GM23338 (cell line): Measurements from ENCODE around the gene PHACTR1.

Source experiments
- EZH2 ChIP-seq: fragments of 200-600 bp; sonication (generic); IDR thresholded peaks from one replicate; pipeline ENCODE4 v1.8.0; 2017; ENCODE audit warnings: antibody characterized with exemption, mild to moderate bottlenecking, low read depth; ENCODE audit not compliant: unreplicated experiment
- EZH2phosphoT487 ChIP-seq: fragments of 200-600 bp; sonication (generic); IDR thresholded peaks from one replicate; pipeline ENCODE4 v1.8.1; 2018; ENCODE audit warnings: antibody characterized with exemption; ENCODE audit not compliant: unreplicated experiment
- POLR2AphosphoS5 ChIP-seq: IDR thresholded peaks from 2 replicates; pipeline ENCODE4 v1.6.1; 2016; ENCODE audit warnings: antibody characterized with exemption, low read depth
- ZNF114 ChIP-seq: fragments of 250-450 bp; sonication (Bioruptor Pico); IDR thresholded peaks from 2 replicates; pipeline ENCODE4 v1.5.0; 2020; ENCODE audit warnings: mild to moderate bottlenecking, moderate library complexity
- TF ChIP-seq, protein P1 (sequence below), 2 experiments: fragments of 200-600 bp in 1 of 2; sonication (generic) in 1 of 2; conservative IDR thresholded peaks; 2 replicates each; pipeline versions ENCODE4 v1.5.1 to v1.6.1; 2016 to 2017; ENCODE audit warnings: antibody characterized with exemption in 2 of 2, low read depth in 2 of 2, mild to moderate bottlenecking in 2 of 2, moderate library complexity in 1 of 2

DNA sequence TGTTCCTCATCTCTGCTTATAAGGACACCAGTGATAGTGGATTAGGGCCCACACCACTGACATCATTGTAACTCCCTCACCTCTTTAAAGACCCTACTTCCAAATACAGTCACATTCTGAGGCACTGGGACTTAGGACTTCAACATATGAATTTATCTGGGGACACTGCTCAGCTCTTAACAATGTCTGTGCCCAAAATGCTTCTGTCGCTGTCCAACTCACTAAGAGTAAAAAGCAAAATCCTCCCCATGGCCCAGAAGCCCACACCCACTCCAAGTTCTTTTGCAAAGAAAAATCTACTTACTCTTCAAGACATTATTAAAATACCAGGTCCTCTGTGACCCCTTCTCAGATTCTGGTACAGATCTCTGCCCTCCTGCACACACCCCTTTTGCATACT is 495.5 kb downstream of the PHACTR1 start:
- TF ChIP-seq, protein P1, sequence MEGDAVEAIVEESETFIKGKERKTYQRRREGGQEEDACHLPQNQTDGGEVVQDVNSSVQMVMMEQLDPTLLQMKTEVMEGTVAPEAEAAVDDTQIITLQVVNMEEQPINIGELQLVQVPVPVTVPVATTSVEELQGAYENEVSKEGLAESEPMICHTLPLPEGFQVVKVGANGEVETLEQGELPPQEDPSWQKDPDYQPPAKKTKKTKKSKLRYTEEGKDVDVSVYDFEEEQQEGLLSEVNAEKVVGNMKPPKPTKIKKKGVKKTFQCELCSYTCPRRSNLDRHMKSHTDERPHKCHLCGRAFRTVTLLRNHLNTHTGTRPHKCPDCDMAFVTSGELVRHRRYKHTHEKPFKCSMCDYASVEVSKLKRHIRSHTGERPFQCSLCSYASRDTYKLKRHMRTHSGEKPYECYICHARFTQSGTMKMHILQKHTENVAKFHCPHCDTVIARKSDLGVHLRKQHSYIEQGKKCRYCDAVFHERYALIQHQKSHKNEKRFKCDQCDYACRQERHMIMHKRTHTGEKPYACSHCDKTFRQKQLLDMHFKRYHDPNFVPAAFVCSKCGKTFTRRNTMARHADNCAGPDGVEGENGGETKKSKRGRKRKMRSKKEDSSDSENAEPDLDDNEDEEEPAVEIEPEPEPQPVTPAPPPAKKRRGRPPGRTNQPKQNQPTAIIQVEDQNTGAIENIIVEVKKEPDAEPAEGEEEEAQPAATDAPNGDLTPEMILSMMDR (conservative IDR thresholded peaks at IDR 0.05; ENCODE audit: low read depth in 2 of 2) = no peak
- TF ChIP-seq POLR2AphosphoS5 (no peak), EZH2 (no peak), ZNF114 (CRISPR knock-in tag) (no peak), EZH2phosphoT487 (no peak)
